Hematopoietic multipotent progenitor cell (in vitro differentiated cells): ENCODE measurements around the gene EGR4. TPM values are rescaled to one million over a fixed set of nuclear protein-coding genes. Genes with fewer than 3 reads are reported as not detected.
A peak's percentile ranks its signal among the peaks of the same experiment; 100 is the strongest.
"Not testable (repeated sequence)": the region's sequence is repeated elsewhere in the genome, so short reads cannot be mapped to it uniquely, and the experiment has no call there.

Source experiments
- DNase-seq, 3 donors: peaks; one replicate each; pipeline ENCODE4 v3.0.0-alpha.2; 2011 to 2015; ENCODE audit warnings: low read depth in 2 of 3, low spot score in 2 of 3
- total RNA-seq: library from RNA; depleted of rRNA; stranded (reverse); fragments of >200 nt; gene quantifications from one replicate; pipeline ENCODE4 v1.2.3, GENCODE V29; 2012

EGR4 gene
- total RNA-seq, 1 donor = 0.54 TPM

DNA sequence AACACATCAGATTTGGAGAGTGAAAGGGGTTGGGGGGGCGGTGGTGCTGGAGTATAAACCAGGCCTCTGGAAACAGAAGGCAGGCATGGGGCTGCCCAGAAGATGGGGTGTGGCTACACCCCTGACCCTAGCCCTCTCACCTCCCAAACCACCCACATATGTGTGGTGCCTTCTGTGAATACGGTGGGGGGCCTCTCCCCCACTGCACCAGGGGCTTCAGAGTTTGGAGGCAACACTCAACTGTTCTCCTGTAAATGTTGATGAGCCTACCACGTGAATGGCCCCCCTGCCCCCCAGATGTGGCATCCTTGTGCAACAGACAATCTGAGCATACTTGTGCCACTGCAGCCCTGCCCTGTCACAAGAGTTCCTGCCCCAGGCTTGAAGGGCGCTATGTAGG is 28.6 kb downstream of the EGR4 start:
- no peak for DNase-seq

DNA sequence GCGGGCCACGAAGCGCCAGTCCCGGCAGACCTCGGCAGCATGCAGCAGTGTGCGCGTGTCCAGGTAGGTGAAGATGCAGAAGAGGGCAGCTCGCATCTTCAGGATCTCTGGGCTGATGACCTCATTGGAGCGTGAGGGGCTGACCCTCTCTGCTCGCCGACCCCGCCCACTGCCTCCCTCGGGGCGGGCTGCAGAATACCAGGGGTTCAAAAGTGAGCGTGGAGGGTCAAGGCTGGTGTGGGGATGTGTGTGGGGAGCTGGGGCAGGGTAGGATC is 29.1 kb downstream of the EGR4 start:
- no peak for DNase-seq

DNA sequence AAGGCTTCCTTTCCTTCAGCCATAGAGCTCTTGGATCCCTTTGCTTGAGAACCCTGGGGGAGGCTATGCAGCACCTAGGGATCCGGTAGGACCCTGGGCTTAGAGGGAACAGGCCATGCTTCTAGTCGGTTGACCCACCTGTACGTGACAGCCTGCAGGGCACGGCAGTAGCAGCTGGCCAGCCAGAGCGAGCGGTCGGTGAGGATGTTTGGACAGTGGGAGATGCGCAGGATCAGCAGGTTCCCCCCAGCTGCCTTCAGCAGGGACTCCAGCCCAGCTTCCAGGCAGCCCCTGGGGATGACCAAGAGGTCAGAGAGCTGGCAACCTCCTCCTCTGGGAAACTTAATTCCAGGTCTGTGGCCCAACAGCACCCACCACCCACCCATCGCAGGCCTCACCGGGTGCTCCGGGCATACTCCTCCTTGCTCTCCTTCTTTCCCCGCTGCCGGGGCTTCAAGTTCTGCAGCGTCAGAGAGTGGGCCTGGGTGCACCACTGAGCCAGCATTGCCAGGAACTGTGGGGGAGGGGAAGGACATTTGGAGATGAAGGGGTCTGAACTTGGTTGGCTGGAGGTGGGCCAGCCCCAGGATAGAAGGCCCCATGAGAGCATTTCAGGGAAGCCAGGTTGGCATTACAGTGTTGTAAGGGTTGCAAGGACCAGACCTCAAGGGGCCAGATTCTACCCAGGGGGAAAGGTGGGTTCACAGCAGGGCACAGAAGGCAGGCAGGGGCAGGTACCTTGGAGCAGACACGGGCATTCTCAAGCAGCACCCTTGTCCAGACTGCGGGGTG is 29.6 kb downstream of the EGR4 start:
- no peak for DNase-seq

DNA sequence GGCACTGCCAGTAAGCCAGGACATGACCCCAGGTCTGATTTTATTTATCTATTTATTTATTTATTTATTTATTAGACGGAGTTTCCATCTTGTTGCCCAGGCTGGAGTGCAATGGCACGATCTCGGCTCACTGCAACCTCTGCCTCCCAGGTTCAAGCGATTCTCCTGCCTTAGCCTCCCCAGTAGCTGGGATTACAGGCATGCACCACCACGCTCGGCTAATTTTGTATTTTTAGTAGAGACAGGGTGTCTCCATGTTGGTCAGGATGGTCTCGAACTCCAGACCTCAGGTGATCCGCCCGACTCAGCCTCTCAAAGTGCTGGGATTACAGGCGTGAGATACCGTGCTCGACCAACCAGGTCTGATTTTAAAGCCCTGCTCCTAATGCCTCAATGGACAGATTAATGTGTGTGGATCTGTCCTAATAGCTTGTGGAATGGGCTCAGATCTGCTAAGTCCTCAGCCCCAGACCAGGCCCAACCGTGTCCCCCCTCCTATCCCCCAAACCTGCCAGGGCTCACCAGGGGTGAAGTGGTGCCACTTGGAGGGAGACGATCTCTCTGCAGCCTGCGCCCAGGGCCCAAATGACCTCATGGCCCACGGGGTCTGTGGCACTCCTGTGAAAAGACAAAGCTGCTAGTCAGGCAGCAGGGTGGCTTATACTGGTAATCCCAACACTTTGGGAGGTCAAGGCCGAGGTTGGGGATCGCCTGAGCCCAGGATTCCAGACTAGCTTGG is 30.5 kb downstream of the EGR4 start:
- DNase-seq = not testable (repeated sequence)

DNA sequence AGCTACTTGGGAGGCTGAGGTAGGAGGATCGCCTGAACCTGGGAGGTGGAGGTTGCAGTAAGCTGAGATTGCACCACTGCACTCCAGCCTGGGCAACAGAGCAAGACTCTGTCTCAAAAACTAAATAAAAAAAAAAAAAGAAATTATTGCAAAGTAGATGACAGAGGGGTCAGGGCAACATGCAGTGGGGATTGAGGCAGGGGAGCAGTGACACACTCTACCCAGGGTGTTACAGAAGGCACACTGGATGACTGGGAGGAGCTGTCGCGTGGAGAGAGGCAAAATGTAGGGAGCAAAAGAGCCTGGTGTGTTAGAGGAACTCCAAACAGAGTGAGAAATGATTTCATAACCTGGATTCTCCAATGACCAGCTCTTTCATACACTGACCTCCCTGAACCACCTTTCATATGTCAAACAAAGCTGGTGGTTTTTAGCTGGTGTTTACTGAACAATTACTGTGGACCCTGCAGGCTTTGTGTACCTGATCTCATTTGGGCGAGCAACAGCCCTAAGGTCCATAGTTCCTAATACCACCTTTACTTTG is 31.2 kb downstream of the EGR4 start:
- no peak for DNase-seq

DNA sequence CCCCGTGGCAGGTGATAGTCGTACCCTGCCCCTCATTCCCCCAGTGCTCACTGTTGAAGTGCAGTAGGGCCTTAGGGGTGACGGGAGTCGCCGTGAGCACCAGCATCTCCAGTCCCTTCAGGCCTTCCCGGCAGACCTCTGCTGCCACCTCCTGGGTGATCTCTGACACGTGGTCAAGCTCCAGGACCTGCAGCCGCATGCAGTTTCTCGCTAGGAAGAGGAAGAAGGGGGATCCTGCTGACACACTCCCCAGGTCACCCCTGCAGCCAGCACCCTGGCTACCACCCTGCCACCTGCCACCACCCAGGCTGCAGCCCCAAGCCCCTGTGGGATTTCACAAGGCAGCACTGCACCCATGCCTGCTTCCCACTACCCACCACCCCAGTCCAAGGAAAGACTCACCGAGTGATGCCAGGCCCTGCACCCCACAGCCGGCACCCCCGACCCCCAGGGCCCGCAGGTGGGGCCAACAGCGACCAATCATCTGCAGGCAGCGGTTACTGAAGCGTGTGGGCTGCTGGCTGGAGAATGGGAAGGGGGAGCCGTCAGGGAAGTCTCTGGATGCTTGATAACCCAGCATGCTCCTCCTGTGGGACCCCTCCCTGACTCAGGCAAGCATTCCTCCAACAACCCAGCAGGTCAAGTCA is 32.9 kb downstream of the EGR4 start:
- DNase-seq = peak in 2 of 3 donors; percentile 24 to 41

DNA sequence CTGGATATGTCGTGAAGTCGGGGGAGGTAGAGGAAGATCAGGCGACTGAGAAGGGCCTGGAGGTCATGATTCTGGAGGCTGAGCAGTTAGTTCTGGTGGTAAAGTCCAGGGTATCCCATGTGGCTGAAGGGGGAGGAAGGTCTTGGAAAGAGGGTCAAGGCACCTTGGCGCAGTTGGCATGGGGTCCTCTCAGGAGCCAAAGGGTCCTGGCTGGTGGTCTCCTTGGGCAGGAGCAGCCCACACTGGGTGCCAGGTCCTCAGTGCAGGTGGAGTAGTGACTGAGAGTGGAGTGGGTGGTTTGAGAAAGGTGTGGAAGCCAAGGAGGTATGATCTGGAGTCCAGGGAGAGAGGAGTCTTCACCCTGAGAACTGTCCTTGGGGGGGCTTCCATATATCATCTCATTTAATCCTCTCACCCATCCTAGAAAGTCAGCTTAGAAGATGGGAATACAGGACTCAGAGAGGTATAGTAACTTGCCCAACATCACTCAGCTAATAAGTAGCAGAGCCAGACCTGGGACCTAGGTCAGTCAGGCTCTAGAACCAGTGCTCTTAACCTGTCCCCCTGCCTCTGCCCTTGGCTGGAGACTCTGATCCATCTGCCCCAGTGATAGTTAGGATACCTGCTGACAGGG is 33.5 kb downstream of the EGR4 start:
- no peak for DNase-seq

DNA sequence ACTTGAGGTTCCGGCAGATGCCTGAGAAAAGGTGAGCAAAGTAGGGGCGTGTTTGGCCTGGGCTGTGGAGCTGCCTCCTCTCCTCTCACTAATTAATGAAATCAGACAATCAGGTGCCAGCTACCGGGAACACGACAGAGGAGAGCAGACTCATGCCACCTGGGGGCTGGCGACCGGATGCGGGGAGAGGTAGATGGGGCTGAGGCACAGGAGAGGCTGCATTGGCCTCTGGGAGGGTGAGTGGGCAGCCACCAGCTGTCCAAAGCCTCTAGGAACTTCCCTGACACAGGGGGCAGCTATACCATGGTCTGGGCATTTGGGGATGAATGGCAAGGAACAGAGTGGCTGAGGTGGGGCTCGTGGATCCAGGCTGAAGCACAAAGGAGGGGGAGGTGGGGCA is 34.1 kb downstream of the EGR4 start:
- no peak for DNase-seq

DNA sequence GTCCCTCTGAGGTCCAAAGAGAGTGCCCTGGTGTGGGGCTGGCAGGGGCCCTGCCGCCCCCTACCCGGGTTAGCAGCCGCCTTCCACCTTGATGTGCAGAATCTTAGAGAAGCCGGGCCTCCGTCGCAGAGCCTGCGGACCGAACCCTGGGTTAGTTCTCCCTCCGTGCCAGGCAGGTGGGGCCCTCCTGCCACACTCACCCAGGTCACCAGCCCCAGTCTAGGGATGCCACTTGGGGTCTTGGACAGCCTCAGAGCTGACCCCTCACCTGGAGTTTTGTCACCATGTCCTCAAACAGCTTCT is 34.5 kb downstream of the EGR4 start:
- no peak for DNase-seq

DNA sequence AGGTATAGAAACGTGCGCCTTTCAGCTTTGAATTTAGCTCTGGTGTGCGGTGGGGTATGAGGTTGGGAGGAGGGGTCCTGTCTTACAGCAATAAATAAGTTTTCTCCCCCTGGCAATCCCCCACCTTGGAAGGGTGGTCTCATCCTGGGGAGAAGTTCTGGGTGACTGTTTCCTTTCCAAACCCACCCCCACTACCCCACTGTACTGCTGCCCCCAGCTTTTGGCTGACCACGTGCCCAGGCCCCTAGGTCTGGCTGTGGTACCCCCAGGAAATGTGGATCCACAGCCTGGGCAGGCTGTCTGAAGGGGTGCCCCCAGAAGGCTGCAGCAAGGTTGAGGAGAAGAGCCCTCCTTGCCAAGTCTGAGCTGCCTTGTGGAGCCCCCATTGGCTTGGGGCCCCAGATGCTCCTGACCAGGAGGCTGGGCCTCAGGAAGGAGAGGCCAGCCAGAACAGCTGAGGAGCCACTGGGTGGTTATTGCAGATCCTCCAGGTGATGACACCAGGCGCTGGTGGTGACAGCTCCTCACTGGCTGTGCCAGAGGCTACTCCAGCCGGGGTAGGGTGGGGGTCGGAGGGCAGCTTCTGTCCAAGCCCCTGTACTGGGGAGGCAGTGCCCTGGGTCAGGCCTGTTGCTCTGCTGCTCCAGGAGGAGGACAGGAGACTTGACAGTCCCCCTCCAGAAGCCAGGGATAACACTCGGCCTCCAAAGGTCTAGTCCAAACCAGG is 35.0 kb downstream of the EGR4 start:
- no peak for DNase-seq

DNA sequence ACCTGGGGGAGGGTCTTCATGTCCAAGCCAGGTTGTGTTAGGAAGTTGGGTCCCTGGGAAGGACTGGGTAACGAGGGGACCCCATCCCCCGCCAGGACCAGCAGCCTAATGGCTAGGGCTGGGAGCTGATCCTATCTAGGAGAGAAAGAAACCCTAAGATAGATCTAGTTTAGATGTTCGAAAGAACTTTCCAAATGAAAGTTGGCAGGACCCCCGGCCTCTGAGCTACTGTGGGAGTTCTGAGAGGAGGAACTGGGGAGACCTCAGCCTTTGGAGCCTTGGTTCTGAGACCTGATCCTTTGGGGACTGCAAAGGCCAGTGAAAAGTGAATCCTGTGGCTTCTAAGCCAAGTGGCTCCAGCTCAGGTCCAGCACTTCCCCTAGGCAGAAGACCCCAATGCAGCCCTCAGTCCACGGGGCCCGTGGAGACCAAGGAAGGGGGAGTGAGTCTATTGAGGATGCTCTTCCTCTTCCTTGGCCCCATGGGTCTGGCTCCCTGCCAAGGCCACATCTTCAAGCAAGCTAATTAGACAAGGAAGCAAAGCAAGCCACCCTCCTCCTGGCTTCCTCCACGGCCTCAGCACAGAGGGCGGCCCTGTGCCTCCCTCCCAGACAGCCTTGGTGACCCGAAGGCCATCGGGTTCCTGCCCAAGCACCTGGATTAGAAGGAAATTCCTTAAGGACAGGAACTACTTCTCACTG is 35.8 kb downstream of the EGR4 start:
- DNase-seq = peak in 1 of 3 donors; percentile 34

DNA sequence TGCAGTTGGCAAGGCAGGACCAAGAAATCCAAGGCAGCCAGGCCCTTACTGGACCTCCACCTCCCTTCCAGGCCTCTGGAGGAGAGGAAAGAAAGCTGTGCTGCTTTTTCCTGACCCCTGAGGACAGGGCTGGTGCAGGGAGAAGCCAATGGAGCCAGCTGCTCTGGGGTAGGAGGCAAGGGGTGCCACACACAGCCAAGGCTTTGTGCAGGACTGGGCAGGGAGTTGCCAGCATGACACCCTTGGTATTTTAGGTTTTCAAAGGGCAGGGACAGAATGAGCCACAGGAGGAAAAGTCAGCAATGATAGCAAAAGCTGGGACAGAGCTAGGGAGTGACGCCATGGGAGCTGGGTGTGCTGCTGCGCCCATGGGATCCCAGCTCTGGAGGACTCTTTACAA is 36.3 kb downstream of the EGR4 start:
- no peak for DNase-seq

DNA sequence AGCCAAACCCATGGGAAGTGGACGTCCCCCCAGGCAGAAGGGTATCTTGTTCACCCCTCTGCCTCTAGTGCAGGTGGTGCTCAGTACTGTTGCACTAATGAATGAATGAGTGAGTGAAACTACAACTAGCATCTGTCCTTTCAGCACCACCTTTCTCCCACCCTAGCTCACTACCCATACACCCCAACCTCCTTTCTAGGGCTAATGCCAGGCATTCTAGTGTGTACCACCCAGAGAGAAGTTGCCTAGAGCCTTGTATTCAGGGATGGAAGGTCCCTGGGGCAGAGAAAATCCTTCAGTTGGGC is 36.8 kb downstream of the EGR4 start:
- DNase-seq = no peak

DNA sequence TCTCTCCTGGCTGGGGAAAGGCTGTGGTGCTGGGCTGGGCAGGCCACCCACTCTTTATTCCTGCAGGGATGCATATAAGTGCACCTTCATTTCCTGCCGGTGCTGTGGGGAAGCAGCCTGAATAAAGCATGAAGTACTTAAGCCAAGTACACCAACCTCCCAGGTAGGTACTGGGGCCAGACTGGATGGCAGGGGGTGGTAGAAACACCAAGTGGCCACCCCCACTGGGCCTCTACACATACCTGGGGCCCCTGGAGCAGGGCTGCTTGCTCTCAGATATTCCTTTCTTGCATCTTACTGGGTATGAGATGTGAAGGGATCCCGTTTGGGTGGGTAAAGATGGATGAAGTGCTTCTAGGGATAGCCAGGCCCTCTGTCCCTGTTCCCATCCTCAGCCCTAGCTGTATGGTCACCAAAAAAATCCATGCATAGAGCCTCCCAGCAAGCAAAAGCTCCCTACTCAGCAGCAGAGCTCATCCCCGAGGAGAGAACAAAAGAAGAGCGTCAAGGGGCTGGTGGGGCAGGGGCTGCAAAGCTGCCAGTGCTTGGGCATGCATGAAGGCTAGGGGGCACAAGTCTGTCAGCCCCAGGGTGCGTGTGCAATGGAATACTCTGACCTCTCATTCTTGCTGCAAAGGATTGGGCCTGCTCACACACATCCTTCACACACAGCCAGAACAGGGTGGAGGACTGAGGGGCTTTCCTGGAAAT is 37.3 kb downstream of the EGR4 start:
- no peak for DNase-seq

DNA sequence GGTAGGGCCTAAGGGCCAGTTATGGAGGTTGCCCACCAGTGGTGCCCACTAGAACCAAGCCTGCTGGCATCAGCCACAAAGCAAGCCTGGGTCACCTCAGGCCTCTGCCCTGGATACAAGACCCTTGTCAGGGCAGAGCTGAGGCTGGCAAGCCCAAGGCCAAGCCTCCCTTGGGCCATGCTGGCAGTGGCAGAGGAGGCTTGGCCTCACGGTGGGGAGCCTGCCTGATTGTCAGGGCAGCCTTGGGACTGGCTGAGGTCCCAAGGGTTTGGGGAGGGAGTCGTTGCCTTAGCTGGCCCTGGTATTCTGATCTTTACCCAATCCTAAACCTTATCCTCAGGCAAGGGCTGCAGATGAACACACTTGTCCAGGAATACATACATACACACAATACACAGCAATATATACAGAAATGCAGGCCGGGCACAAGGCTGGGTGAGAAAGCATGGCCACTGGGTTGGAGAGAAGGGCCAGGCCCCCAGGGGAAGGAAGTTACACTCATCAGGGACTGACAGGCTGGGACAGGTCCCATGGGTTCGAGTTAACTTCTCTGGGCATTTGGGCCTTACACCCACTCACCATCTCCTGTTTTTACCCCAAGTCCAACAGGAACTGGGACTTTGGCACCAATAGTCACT is 38.2 kb downstream of the EGR4 start:
- DNase-seq = no peak

DNA sequence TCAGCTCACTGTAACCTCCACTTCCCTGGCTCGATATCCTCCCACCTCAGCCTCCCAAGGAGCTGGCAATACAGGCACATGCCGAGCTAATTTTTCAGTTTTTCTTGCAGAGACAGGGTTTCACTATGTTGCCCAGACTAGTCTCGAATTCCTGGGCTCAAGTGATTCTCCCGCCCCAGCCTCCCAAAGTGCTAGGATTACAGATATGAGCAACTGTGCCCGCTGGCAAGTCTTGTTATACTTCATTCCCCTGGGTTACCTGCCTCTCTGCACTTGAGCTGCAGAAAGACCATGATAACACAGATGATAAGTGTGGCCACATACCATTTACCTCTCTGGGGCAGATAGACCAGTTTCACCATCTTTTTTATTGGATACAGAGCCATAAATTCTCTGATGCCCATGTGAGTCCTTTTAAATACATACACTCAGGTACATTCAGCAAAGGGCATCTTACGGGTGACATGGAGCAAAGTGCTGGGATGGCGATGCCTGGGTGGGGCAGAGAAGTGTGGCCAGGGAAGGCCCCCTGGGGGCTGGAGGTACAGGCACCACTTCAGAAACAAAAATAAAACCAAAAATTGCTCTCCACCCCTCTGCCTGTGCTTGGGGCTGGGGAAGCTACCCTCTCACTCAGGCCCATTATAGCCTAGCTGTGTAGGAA is 38.9 kb downstream of the EGR4 start:
- no peak for DNase-seq

DNA sequence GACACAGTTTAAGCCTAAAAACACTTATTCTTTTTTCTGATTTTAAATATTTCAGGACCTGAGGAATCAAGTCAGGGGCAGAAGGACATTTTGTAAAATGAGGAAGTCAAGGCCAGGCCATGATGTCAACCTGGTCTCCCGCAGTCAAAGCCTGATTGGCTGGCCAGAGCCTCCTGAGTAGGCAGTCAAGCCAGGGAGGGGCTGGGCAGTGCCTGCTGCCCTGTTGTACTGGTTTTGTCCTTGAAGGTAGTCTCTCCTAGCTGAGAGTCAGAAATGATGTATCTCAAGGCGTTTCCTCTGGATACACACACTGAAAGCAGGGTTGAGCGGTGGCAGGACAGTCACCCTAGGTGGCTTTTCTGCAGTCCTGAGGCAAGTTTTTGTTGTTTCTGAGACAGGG is 39.4 kb downstream of the EGR4 start:
- DNase-seq = peak in 1 of 3 donors; percentile 11

DNA sequence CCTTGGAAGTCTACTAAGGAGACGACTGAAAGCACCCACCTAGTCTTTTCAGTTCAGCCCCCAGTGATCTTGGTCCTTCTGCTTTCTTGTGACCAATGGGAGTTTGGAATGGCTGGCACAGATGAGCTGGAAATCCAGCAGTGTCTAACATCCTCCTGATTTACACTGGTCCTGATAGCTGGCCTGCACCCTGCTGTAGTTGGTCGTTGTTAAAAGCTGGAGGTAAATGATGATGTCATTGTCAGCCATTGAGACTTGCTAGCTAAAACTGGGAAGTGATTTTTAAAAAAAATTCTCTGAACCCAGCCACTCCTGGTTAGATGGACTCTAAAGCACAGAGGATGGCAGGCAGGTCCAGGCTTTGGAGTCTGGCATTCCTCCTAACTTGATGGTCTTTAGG is 39.9 kb downstream of the EGR4 start:
- DNase-seq = no peak
